ENCODE data around the gene FOXD2. TPM values are rescaled to one million over a fixed set of nuclear protein-coding genes. Genes with fewer than 3 reads are reported as not detected.

FOXD2 gene
- polyA plus RNA-seq, 3 donors, result 0.03 to 0.11 TPM; not detected in 1

DNA sequence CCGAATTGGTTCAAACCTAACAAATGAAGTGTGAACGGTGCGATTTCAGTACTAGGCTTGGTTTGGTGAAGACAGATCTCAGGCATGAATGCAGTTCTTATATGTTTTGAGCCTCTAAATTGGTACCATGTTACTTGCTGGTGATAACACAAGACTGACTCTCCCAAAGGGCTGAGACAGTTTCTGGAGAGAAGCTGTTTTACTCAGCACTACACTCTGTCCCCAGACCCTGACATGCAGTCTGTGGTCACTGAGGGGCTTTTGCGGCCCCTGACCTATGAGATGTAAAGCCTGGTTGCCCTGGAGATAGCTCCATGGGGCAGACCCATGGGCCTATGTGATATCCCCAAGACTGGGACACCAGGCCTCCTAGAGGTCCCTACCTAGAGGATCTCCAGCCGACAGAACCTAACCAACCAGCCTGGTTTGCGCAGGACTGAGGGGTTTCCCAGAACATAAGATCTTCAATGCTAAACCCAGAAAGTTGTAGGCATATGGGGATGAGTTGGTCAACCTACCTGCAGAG, 41.1 kb upstream of the FOXD2 start:
- H3K4me2 ChIP-seq (replicated peaks; ENCODE audit: extremely low read depth, low read length, poor library complexity, severe bottlenecking), result no peak overlapping the region

DNA sequence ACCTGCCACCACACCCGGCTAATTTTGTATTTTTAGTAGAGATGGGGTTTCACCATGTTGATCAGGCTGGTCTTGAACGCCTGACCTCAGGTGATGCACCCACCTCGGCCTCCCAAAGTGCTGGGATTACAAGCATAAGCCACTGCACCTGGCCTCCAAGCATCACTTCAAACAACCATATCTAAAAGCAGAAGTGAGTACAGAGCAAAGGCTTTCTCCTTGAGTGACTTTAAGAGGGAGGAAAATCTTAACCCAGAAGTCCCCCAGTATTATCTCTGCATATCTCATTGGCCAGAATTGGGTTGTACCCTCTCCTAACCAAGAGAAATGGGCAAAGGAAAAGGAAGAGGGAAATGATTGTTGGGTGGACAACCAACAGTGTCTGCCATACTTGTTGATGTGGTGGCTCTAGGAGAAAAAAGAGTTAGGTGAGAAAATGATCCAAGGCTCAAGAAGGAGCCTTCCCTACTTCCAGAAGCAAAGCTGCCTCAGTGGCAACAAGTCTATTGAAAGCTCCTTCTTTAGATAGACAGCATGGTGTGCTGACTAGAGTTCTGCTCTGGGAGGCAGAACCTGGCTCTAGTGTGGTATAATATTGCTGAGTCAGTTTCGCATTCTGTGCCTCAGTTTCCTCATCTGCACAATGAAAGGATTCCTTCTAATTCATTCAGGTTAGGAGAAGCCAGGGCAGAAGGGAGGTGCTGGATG, 38.6 kb upstream of the FOXD2 start:
- Mint-ChIP-seq H3K4me1 (no peaks in the 10 kb centered on the region), H3K4me3 (no peak overlapping the region), H3K27me3 (ENCODE audit: low read depth in 3 of 3) (peaks cover 7 to 24% (median 10%) of the 10 kb centered on the region in 3 donors), H3K36me3 (no peaks in the 10 kb centered on the region), H3K9me3 (peaks cover 0 to 3% (median 0%) of the 10 kb centered on the region in 7 donors), H3K27ac (no peak overlapping the region)
- H3K79me2 ChIP-seq (ENCODE audit: insufficient read depth, low read length), result no peaks in the 10 kb centered on the region
- no peak for DNase-seq
- no peaks in the 10 kb centered on the region for H3K9me3 ChIP-seq (replicated peaks in 1 of 2; ENCODE audit: control insufficient read depth in 1 of 2, insufficient read depth in 1 of 2, low read length in 2 of 2)
- H3K4me1 ChIP-seq (ENCODE audit: control insufficient read depth in 1 of 2, insufficient read depth in 2 of 2, low read length in 2 of 2), result no peaks in the 10 kb centered on the region
- H3K4me3 ChIP-seq (replicated peaks in 1 of 3; ENCODE audit: low read depth in 2 of 3, low read length in 3 of 3), result no peak overlapping the region
- H3K36me3 ChIP-seq (replicated peaks in 1 of 2; ENCODE audit: control insufficient read depth in 1 of 2, insufficient read depth in 2 of 2, low read length in 2 of 2), result no peaks in the 10 kb centered on the region
- no peak overlapping the region for H3K27ac ChIP-seq (ENCODE audit: low read depth in 1 of 2, low read length in 2 of 2)
- no peak for TF ChIP-seq CTCF (IDR thresholded peaks at IDR 0.05)
- 100% methylated on average over 1 of the region's 4 CpGs for WGBS (ENCODE audit: insufficient coverage)
- intact Hi-C loops (cut with micrococcal nuclease), result no loop called here
- H2AFZ ChIP-seq (ENCODE audit: insufficient read depth, low read depth, low read length, poor library complexity, severe bottlenecking), result no peak overlapping the region
- no peaks in the 10 kb centered on the region for H3K27me3 ChIP-seq (ENCODE audit: control insufficient read depth in 2 of 2, insufficient read depth in 2 of 2, low read length in 2 of 2)
- H3K4me2 ChIP-seq (replicated peaks; ENCODE audit: extremely low read depth, low read length, poor library complexity, severe bottlenecking), result no peak overlapping the region
- no peak overlapping the region for H3K9ac ChIP-seq (ENCODE audit: insufficient read depth, low read length, poor library complexity, severe bottlenecking)
- H4K20me1 ChIP-seq (ENCODE audit: insufficient read depth, low read length), result no peaks in the 10 kb centered on the region

More for the DNA sequence above, 41.1 kb upstream of the FOXD2 start:
- Mint-ChIP-seq H3K4me1 (no peaks in the 10 kb centered on the region), H3K9me3 (peaks cover 0 to 3% (median 0%) of the 10 kb centered on the region in 7 donors), H3K4me3 (no peak overlapping the region), H3K27ac (no peak overlapping the region), H3K27me3 (ENCODE audit: low read depth in 3 of 3) (peaks cover 12 to 27% (median 15%) of the 10 kb centered on the region in 3 donors), H3K36me3 (no peaks in the 10 kb centered on the region)
- WGBS (ENCODE audit: insufficient coverage), result 97% methylated on average over 4 of the region's 6 CpGs
- no peaks in the 10 kb centered on the region for H3K79me2 ChIP-seq (ENCODE audit: insufficient read depth, low read length)
- intact Hi-C loops (cut with micrococcal nuclease), result no loop called here
- no peak for TF ChIP-seq CTCF (IDR thresholded peaks at IDR 0.05)
- no peak overlapping the region for H3K27ac ChIP-seq (ENCODE audit: low read depth in 1 of 2, low read length in 2 of 2)
- no peaks in the 10 kb centered on the region for H4K20me1 ChIP-seq (ENCODE audit: insufficient read depth, low read length)
- no peaks in the 10 kb centered on the region for H3K4me1 ChIP-seq (ENCODE audit: control insufficient read depth in 1 of 2, insufficient read depth in 2 of 2, low read length in 2 of 2)
- no peak overlapping the region for H3K4me3 ChIP-seq (replicated peaks in 1 of 3; ENCODE audit: low read depth in 2 of 3, low read length in 3 of 3)
- DNase-seq, result no peak
- H3K9me3 ChIP-seq (replicated peaks in 1 of 2; ENCODE audit: control insufficient read depth in 1 of 2, insufficient read depth in 1 of 2, low read length in 2 of 2), result no peaks in the 10 kb centered on the region
- H3K36me3 ChIP-seq (replicated peaks in 1 of 2; ENCODE audit: control insufficient read depth in 1 of 2, insufficient read depth in 2 of 2, low read length in 2 of 2), result no peaks in the 10 kb centered on the region
- no peak overlapping the region for H2AFZ ChIP-seq (ENCODE audit: insufficient read depth, low read depth, low read length, poor library complexity, severe bottlenecking)
- H3K27me3 ChIP-seq (ENCODE audit: control insufficient read depth in 2 of 2, insufficient read depth in 2 of 2, low read length in 2 of 2), result peaks cover 0 to 6% of the 10 kb centered on the region in 2 donors
- no peak overlapping the region for H3K9ac ChIP-seq (ENCODE audit: insufficient read depth, low read length, poor library complexity, severe bottlenecking)
